GM19438 (cell line): ENCODE data around the gene EFHD2.
"Not testable (repeated sequence)": the region's sequence is repeated elsewhere in the genome, so short reads cannot be mapped to it uniquely, and the experiment has no call there.

Experiments used
- ATAC-seq: cut with Tn5 transposase; IDR thresholded peaks from one replicate; pipeline ENCODE4 v1.9.1; 2021; ENCODE audit warnings: low read depth; ENCODE audit not compliant: unreplicated experiment

The EFHD2 gene

DNA sequence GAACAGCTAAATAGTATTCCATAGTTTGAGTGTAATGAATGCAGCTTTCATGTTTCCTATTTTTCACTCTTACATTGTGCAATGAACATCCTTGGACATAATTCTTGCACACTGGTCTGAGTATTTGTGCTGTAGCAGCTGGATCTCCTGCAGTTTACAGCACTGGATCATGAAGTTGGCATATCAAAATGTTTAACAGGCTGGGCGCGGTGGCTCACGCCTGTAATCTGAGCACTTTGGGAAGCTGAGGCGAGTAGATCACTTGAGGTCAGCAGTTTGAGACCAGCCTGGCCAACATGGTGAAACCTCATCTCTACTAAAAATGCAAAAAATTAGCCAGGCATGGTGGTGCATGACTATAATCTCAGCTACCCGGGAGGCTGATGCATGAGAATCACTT is 61.4 kb downstream of the EFHD2 start:
- not testable (repeated sequence) for ATAC-seq

DNA sequence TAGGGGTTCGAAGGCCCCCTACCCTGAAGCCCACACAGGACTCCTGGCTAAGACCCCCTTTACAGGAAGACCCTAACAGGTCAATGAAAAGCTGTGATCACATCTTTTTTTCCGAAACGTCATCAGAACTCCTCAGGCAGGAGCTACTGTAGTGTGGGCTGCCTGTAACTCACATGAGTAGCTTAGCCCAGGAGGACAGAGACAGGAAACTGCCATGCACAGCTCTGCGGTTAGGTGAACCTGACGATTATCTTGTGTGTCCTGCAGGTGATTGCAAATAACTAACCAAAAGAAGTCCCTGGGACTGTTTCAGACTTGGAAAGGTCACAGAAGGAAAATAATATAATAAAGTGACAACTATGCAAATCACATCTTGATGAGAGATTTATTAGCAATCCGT is 62.0 kb downstream of the EFHD2 start:
- ATAC-seq: not testable (repeated sequence)

DNA sequence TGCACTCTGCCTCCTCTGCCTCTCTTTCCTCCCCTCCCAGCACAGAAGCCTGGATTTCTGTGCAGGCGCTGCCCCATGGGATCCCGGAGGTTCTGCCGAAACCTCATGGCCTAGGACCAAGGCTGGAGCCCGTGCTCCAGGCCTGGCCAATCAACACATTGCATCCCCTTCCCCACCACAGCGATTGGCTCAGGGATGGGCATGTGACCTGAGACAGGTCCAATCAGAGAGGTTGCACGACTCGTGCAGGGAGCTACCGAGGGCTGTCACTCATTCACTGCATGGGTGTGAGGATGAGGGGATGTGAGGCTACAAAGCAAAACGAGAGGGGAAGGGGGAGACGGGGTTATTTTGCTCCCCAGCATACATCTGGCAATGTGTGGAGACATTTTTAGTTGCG is 62.9 kb downstream of the EFHD2 start:
- ATAC-seq: no peak

DNA sequence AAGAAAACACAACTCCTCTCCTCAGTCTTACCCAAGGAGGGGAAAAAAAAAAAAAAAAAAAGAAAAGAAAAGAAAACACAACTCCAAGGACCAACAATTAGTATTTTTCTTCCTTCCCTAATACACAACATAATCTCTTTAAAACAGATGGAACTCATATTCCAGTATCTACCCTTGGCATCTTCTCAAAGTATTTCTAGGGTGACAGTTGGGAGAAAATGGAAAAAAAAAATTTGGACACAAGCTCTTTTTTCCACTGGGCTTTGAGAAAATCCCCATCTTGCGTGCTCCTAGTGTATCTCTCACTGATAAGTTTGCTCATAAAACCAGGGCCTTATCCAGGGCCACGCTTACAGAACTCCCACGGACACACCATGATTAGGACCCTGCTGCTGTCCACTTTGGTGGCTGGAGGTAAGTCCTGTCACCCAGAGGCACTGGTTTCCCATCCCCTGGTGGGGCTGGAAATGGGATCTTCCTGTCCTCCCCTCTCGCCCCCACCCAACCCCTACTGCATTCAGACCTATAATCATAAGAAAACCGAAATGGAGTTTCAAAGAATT is 66.1 kb downstream of the EFHD2 start, which contains the start of gene CELA2B:
CELA2B (plus strand) TSS at position 353 of the 563 bp plus-strand sequence; CDS start at position 375, 22 bp downstream.
- ATAC-seq: no peak

DNA sequence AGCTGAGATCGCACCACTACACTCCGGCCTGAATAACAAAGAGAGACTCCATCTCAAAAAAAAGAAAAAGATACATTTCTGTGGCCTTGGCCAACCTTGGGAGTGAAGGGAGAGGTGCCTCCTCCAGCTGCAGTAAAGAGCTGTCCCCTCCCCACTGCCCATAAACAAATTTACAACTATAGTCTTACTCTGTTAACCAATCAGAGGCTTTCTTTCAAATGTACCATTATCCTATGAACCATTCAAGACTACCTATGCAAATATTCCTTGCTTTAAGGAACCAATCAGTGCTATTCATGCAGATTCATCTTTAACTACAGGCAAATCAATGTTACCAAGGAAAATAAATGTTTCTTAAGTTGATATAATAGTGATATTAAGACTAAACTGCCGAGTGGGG is 67.2 kb downstream of the EFHD2 start:
- no peak for ATAC-seq

DNA sequence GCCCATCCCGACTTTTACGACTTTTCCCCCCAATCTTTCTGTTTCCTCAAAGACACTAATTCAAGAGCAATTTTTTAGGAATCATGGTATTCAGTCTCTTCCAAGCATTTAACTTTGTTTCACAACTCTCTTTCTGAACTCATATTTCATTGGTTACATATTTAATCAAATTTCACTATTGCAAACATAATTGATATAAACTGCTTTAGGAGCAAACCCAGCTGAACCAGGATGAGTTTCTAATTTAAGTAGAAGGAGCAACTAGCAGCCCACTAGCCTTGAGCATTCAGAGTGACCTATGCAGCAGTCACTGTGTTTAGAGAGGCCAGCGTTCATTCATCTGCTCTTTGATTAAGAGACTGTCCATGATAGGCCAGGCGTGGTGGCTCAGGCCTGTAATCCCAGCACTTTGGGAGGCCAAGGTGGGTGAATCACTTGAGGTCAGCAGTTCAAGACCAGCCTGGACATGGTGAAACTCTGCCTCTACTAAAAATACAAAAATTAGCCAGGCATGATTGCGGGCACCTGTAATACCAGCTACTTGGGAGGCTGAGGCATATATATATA is 68.0 kb downstream of the EFHD2 start:
- ATAC-seq: no peak
